ENCODE measurements around the gene GLS.

GLS gene

GRCh38 chr2:190911813-190912212 is 31.2 kb downstream of the GLS start:
- H3K27me3 ChIP-seq (ENCODE audit: low read depth, low read length): no peaks in the 10 kb centered on the region
- peaks cover 10% of the 10 kb centered on the region; the same call in 1 of the 2 replicates for H4K20me1 ChIP-seq (ENCODE audit: insufficient read depth, low read length)
- H3K27ac ChIP-seq (ENCODE audit: low read length): peak overlapping the region; percentile 15
- peaks cover 44% of the 10 kb centered on the region for H3K79me2 ChIP-seq (ENCODE audit: low read length)
- no peak overlapping the region for H3K9ac ChIP-seq (ENCODE audit: low read length)
- H3K4me2 ChIP-seq (ENCODE audit: low read length): peak overlapping the region; percentile 18; the same call in 1 of the 2 replicates
- peaks cover 45% of the 10 kb centered on the region for H3K36me3 ChIP-seq (replicated peaks; ENCODE audit: low read depth, low read length)
- no peak overlapping the region for H2AFZ ChIP-seq (ENCODE audit: low read depth, low read length)
- TF ChIP-seq EZH2phosphoT487 (IDR thresholded peaks at IDR 0.05; ENCODE audit: low read depth) (no peak), CTCF (IDR thresholded peaks at IDR 0.05; ENCODE audit: low read depth, low read length) (no peak)
- H3K4me3 ChIP-seq (ENCODE audit: low read length): no peak overlapping the region
- H3K4me1 ChIP-seq (ENCODE audit: low read length): peaks cover 20% of the 10 kb centered on the region
- H3K9me3 ChIP-seq (ENCODE audit: insufficient read depth, low read length): no peaks in the 10 kb centered on the region

DNA sequence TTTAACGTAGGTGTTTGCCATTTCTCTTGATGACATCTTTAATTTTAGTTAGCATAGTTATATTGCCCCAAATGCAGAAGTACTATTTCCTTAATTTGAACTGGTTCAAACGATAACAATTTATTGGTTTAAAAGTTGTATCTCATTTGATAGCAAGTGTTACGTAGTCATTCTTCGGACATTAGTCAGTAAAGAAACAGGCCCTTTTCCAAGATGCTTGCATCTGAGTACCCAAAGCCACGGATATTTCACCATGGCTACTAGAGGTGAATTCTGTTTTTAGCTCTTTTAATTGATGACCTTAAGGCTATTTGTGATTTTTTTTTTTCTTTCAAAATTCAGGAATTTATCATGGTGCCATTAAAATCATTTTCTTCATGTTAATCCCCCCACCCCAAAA is 32.1 kb downstream of the GLS start:
- peaks cover 20% of the 10 kb centered on the region for H3K4me1 ChIP-seq (ENCODE audit: low read length)
- H2AFZ ChIP-seq (ENCODE audit: low read depth, low read length): no peak overlapping the region
- peaks cover 6% of the 10 kb centered on the region; the same call in 1 of the 2 replicates for H4K20me1 ChIP-seq (ENCODE audit: insufficient read depth, low read length)
- H3K9ac ChIP-seq (ENCODE audit: low read length): no peak overlapping the region
- H3K4me3 ChIP-seq (ENCODE audit: low read length): no peak overlapping the region
- H3K9me3 ChIP-seq (ENCODE audit: insufficient read depth, low read length): no peaks in the 10 kb centered on the region
- peaks cover 48% of the 10 kb centered on the region for H3K79me2 ChIP-seq (ENCODE audit: low read length)
- H3K27ac ChIP-seq (ENCODE audit: low read length): no peak overlapping the region
- H3K36me3 ChIP-seq (replicated peaks; ENCODE audit: low read depth, low read length): peaks cover 50% of the 10 kb centered on the region
- no peak overlapping the region for H3K4me2 ChIP-seq (ENCODE audit: low read length)
- H3K27me3 ChIP-seq (ENCODE audit: low read depth, low read length): no peaks in the 10 kb centered on the region
- no peak for TF ChIP-seq EZH2phosphoT487 (IDR thresholded peaks at IDR 0.05; ENCODE audit: low read depth)
- no peak for TF ChIP-seq CTCF (IDR thresholded peaks at IDR 0.05; ENCODE audit: low read depth, low read length)

DNA sequence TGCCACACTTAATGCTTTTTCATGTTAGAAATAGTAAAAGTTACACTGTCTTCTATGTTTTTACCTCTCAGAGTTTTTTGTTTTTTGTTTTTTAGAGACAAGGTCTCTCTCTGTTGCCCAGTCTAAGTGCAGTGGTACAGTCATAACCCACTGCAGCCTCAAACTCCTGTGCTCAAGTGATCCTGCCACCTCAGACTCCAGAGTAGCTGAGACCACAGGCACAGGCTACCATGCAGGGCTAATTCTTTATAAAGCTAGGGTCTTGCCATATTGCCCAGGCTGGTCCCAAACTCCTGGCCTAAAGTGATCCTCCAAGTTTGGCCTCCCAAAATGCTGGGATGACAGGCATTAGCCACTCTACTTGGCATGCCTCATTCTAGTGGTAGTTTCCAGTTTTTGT is 33.1 kb downstream of the GLS start:
- H2AFZ ChIP-seq (ENCODE audit: low read depth, low read length): no peak overlapping the region
- no peak overlapping the region for H3K27ac ChIP-seq (ENCODE audit: low read length)
- no peaks in the 10 kb centered on the region for H3K9me3 ChIP-seq (ENCODE audit: insufficient read depth, low read length)
- TF ChIP-seq CTCF (IDR thresholded peaks at IDR 0.05; ENCODE audit: low read depth, low read length): no peak
- TF ChIP-seq EZH2phosphoT487 (IDR thresholded peaks at IDR 0.05; ENCODE audit: low read depth): no peak
- H3K4me1 ChIP-seq (ENCODE audit: low read length): peaks cover 20% of the 10 kb centered on the region
- no peak overlapping the region for H3K9ac ChIP-seq (ENCODE audit: low read length)
- H3K27me3 ChIP-seq (ENCODE audit: low read depth, low read length): no peaks in the 10 kb centered on the region
- no peak overlapping the region for H3K4me2 ChIP-seq (ENCODE audit: low read length)
- peaks cover 51% of the 10 kb centered on the region for H3K36me3 ChIP-seq (replicated peaks; ENCODE audit: low read depth, low read length)
- 0 out of 2 replicates have a peak, but pooled peaks cover under 1% of the 10 kb centered on the region for H4K20me1 ChIP-seq (ENCODE audit: insufficient read depth, low read length)
- H3K4me3 ChIP-seq (ENCODE audit: low read length): no peak overlapping the region
- H3K79me2 ChIP-seq (ENCODE audit: low read length): peaks cover 49% of the 10 kb centered on the region

- Histone ChIP-seq H3K79me2 (ENCODE audit: low read length) (peaks cover 34% of the 10 kb centered on the region), H3K9me3 (ENCODE audit: insufficient read depth, low read length) (no peaks in the 10 kb centered on the region), H3K4me2 (ENCODE audit: low read length) (no peak overlapping the region), H3K27ac (ENCODE audit: low read length) (no peak overlapping the region), H4K20me1 (ENCODE audit: insufficient read depth, low read length) (no peaks in the 10 kb centered on the region; the same call in 1 of the 2 replicates), H3K36me3 (replicated peaks; ENCODE audit: low read depth, low read length) (peaks cover 74% of the 10 kb centered on the region), H2AFZ (ENCODE audit: low read depth, low read length) (no peak overlapping the region), H3K4me3 (ENCODE audit: low read length) (no peak overlapping the region), H3K27me3 (ENCODE audit: low read depth, low read length) (no peaks in the 10 kb centered on the region), H3K4me1 (ENCODE audit: low read length) (peaks cover 3% of the 10 kb centered on the region), H3K9ac (ENCODE audit: low read length) (no peak overlapping the region)
- TF ChIP-seq CTCF (IDR thresholded peaks at IDR 0.05; ENCODE audit: low read depth, low read length) (no peak), EZH2phosphoT487 (IDR thresholded peaks at IDR 0.05; ENCODE audit: low read depth) (no peak)
Measured at GRCh38 chr2:190916829-190917228, 36.2 kb downstream of the GLS start.
